Loucy (cell line): ENCODE results near the gene ZIC4.

Experiments used
- H2AFZ ChIP-seq: fragments of 200-600 bp; sonication (generic); 2 replicates; pipeline ENCODE4 v1.6.0; 2016; ENCODE audit warnings: antibody characterized with exemption, mild to moderate bottlenecking, low read length, moderate library complexity
- H3F3A ChIP-seq: fragments of 200-600 bp; 2 replicates; pipeline ENCODE4 v1.6.0; 2016; ENCODE audit warnings: antibody characterized with exemption, low read depth, mild to moderate bottlenecking
- H3K27me3 ChIP-seq: fragments of 200-600 bp; sonication (generic); 2 replicates; pipeline ENCODE4 v1.6.1; 2014; ENCODE audit warnings: low read length, mild to moderate bottlenecking; ENCODE audit not compliant: insufficient read depth, poor library complexity, severe bottlenecking
- H3K36me3 ChIP-seq: fragments of 200-600 bp; sonication (generic); 2 replicates; pipeline ENCODE4 v1.6.1; 2016; ENCODE audit warnings: low read length; ENCODE audit not compliant: insufficient read depth
- H3K4me1 ChIP-seq: fragments of 200-600 bp; sonication (generic); 2 replicates; pipeline ENCODE4 v1.5.1; 2014; ENCODE audit warnings: low read length, mild to moderate bottlenecking; ENCODE audit not compliant: insufficient read depth, poor library complexity, severe bottlenecking
- H3K4me2 ChIP-seq: fragments of 200-600 bp; sonication (generic); 2 replicates; pipeline ENCODE4 v1.6.0; 2014; ENCODE audit warnings: antibody characterized with exemption, low read length, low read depth, mild to moderate bottlenecking; ENCODE audit not compliant: poor library complexity, severe bottlenecking
- H3K4me3 ChIP-seq: fragments of 200-600 bp; sonication (generic); 2 replicates; pipeline ENCODE4 v1.5.1; 2014; ENCODE audit warnings: low read length, mild to moderate bottlenecking, mixed read lengths; ENCODE audit not compliant: poor library complexity, severe bottlenecking
- H3K79me2 ChIP-seq: fragments of 200-600 bp; sonication (generic); 2 replicates; pipeline ENCODE4 v1.6.1; 2014; ENCODE audit warnings: low read length; ENCODE audit not compliant: insufficient read depth
- H3K9ac ChIP-seq: fragments of 200-600 bp; sonication (generic); 2 replicates; pipeline ENCODE4 v1.6.0; 2014; ENCODE audit warnings: mild to moderate bottlenecking, low read depth, low read length, moderate library complexity; ENCODE audit not compliant: poor library complexity, severe bottlenecking
- H3K9me2 ChIP-seq: fragments of 200-600 bp; sonication (generic); replicated peaks from 2 replicates; pipeline ENCODE4 v1.6.1; 2016; ENCODE audit warnings: low read depth, low read length, mixed read lengths
- H3K9me3 ChIP-seq: fragments of 200-600 bp; sonication (generic); 2 replicates; pipeline ENCODE4 v1.6.1; 2014; ENCODE audit warnings: mild to moderate bottlenecking, antibody characterized with exemption, low read length, low read depth; ENCODE audit not compliant: insufficient read depth
- H4K20me1 ChIP-seq: fragments of 200-600 bp; sonication (generic); 2 replicates; pipeline ENCODE4 v1.6.0; 2014; ENCODE audit warnings: antibody characterized with exemption, low read length, mild to moderate bottlenecking; ENCODE audit not compliant: insufficient read depth, poor library complexity, severe bottlenecking
- CTCF ChIP-seq: fragments of 200-600 bp; sonication (generic); conservative IDR thresholded peaks from 2 replicates; pipeline ENCODE4 v1.5.1; 2014; ENCODE audit warnings: mild to moderate bottlenecking, antibody characterized with exemption, low read length
- EZH2phosphoT487 ChIP-seq: fragments of 200-600 bp; IDR thresholded peaks from 2 replicates; pipeline ENCODE4 v1.6.1; 2018; ENCODE audit warnings: antibody characterized with exemption, mild to moderate bottlenecking, moderate library complexity, borderline replicate concordance

The ZIC4 gene

GRCh38 chr3:147422601-147423536 lies 16.5 kb upstream of the ZIC4 start:
- H3K79me2 ChIP-seq, result no peaks in the 10 kb centered on the region
- no peak overlapping the region for H3K9ac ChIP-seq
- H3K9me3 ChIP-seq, result no peaks in the 10 kb centered on the region
- H3K4me3 ChIP-seq, result no peak overlapping the region
- H3K9me2 ChIP-seq, result no peaks in the 10 kb centered on the region
- no peak for TF ChIP-seq EZH2phosphoT487
- TF ChIP-seq CTCF, result no peak
- no peaks in the 10 kb centered on the region for H3K4me1 ChIP-seq
- H3F3A ChIP-seq, result no peaks in the 10 kb centered on the region
- no peaks in the 10 kb centered on the region for H3K36me3 ChIP-seq
- H3K4me2 ChIP-seq, result no peak overlapping the region
- no peaks in the 10 kb centered on the region for H4K20me1 ChIP-seq
- no peak overlapping the region for H2AFZ ChIP-seq
- no peaks in the 10 kb centered on the region for H3K27me3 ChIP-seq

GRCh38 chr3:147422196-147422595 lies 15.9 kb upstream of the ZIC4 start:
- H4K20me1 ChIP-seq, result no peaks in the 10 kb centered on the region
- TF ChIP-seq CTCF, result no peak
- TF ChIP-seq EZH2phosphoT487, result no peak
- no peaks in the 10 kb centered on the region for H3K4me1 ChIP-seq
- H3K4me2 ChIP-seq, result no peak overlapping the region
- H3K36me3 ChIP-seq, result no peaks in the 10 kb centered on the region
- H3K27me3 ChIP-seq, result no peaks in the 10 kb centered on the region
- no peaks in the 10 kb centered on the region for H3K79me2 ChIP-seq
- no peaks in the 10 kb centered on the region for H3K9me2 ChIP-seq
- H3K4me3 ChIP-seq, result no peak overlapping the region
- H3K9me3 ChIP-seq, result no peaks in the 10 kb centered on the region
- H3F3A ChIP-seq, result no peaks in the 10 kb centered on the region
- no peak overlapping the region for H3K9ac ChIP-seq
- H2AFZ ChIP-seq, result no peak overlapping the region

- TF ChIP-seq CTCF (no peak), EZH2phosphoT487 (no peak)
- no peaks in the 10 kb centered on the region for H3K36me3 ChIP-seq
- H3K4me2 ChIP-seq, result no peak overlapping the region
- no peaks in the 10 kb centered on the region for H3K79me2 ChIP-seq
- no peaks in the 10 kb centered on the region for H3F3A ChIP-seq
- H3K9me3 ChIP-seq, result no peaks in the 10 kb centered on the region
- no peak overlapping the region for H2AFZ ChIP-seq
- H3K4me1 ChIP-seq, result no peaks in the 10 kb centered on the region
- H3K27me3 ChIP-seq, result no peaks in the 10 kb centered on the region
- H3K9ac ChIP-seq, result no peak overlapping the region
- H3K4me3 ChIP-seq, result no peak overlapping the region
- H3K9me2 ChIP-seq, result no peaks in the 10 kb centered on the region
- H4K20me1 ChIP-seq, result no peaks in the 10 kb centered on the region
Observed at GRCh38 chr3:147421184-147421912, 15.0 kb upstream of the ZIC4 start.
